Activated CD8-positive, alpha-beta memory T cell treated with anti-CD3 and anti-CD28 coated beads for 24 hours (primary cell): ENCODE data around the gene ZFP36L1.

ENCODE experiments used
- DNase-seq: peaks from one replicate; pipeline ENCODE4 v3.0.0-alpha.2; 2020

The ZFP36L1 gene

DNA sequence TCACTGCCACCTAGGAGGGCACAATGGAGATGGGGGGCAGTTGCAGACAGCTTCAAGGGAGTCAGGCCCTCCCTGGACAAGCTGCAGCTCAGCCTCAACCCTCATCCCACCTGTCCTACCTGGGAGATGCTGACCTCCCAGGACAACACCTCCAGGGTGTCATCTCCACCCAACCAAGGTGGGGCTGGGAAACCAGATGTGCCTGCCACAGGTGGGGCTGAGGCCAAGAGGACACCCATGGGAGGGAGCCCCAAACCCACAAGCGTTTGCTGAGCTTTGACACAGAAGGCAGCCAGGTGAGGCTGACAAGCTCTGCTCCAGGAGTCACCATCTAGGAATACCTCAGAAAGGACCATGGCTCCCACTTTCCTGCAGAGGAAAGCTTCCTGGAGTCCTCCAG, 31.5 kb downstream of the ZFP36L1 start:
- no peak for DNase-seq

DNA sequence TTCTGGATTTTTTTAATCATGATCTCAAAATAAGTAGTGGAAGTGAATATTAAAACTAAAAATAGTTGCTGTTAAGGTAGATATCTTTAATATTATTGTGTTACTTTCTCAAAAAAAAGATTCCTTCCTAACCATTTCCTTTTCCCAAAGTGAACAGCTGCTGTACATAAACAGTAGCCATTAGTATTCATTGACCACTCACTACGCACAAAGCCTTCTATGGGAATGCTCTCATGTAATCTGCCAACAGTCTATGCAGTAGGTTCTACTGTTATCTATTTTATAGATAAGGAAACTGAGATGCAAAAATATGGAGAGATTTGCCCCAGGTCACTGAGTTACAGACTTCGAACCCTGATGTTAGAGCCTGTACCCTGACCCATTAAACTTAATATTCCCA, 32.1 kb downstream of the ZFP36L1 start:
- no peak for DNase-seq

DNA sequence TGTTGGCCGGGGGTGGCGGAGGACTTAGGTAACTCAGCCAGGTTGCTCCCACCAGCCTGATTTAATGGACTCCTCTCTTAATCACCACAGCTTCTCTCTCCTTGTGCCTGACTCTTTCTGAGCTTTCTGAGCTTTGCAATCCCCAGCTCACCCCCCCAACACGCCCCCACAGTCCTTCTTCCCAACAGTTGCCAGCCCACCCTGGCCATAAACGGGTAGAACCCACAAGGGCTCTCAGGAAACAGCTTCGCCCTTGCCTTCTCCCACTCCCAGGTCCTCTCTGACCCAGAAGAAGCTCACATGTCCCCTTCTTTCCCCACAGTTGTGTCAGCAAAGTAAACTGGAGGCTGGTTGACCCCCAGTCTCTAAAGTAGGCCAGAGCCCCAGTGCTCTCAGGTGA, 32.9 kb downstream of the ZFP36L1 start:
- DNase-seq, result no peak

DNA sequence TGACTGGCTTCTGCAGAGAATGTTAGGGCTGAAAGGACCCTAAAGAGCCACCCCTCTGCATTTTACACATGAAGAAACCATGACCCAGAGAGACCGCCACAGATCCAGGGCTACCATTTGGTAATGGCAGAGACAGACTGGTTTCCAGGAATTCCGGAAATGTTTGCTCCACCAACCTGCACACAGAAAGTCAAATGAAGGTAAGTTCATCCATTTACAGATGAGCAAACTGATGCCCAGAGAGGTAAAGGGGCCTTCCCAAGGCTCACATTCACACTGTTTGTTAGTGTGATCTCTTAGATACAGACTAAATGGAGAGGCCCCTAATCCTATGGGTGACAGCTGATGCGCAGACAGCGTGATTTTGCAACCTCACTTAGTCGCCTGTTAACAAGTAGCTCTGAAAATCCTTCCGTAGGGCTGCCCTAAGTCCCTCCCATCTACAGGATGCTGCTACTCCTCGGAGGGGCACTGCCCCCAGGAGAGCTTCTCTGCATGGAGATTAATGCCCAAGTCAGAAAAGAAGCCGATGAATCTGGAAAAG, 33.8 kb downstream of the ZFP36L1 start:
- DNase-seq, result no peak

DNA sequence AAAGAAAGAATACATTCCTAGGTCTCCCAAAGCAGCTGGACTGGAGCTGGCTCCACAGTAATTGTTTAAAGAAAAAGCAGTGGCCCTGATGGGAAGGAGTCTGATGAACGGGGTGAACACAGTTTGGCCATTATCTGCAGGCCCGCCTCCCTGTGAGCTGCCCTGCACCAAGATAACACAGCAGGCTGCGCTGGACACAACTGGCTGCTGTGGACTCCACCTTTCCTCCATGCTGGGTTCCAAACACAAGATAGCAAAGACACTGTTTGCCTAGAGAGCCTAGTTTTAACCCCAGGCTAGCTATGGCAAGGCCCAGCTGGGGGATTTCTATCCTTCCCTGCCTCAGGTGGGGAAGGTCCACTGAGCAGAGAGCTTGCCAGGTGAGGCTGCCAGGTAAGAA, 34.6 kb downstream of the ZFP36L1 start:
- DNase-seq, result no peak

DNA sequence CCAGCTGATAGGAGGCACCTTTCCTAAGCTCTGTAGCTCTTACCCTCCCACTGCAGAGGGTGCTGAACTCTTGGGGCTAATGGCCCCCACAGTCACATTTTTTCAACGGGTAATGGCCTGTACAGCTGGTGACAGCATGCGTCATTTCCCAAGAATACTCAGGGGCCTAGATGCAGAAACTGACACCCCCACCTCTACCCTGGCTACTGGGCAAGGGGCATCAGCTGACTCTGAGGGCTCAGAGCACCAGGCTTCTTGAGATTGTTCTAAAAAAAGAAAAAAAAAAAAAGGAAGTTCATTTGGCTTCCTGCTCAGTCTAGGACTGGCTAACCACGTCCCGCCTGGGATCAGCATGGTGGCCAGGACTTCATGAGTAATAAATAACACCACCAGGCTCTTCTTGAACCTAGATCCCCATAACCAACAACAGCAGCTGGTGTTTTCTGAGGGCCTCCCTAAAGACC, 35.2 kb downstream of the ZFP36L1 start:
- no peak for DNase-seq

DNA sequence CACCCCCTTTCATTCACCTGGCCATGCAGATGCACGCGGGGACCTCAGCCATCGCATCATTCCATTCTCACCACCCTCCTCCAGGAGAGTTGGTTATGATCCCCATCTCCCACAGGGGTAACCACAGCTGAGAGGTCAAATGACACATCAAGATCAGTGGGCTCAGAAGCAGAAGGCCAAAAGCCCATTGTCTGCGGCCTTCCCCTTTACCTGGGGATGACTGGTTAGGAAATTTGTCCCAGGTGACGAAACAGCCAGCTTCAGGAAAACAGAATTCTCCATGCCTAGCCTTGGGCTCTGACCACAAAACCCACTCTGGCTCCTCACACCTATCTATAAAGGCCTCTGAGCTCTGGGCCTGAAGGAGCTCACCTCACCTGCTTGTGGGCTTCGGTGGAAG, 36.1 kb downstream of the ZFP36L1 start:
- no peak for DNase-seq

DNA sequence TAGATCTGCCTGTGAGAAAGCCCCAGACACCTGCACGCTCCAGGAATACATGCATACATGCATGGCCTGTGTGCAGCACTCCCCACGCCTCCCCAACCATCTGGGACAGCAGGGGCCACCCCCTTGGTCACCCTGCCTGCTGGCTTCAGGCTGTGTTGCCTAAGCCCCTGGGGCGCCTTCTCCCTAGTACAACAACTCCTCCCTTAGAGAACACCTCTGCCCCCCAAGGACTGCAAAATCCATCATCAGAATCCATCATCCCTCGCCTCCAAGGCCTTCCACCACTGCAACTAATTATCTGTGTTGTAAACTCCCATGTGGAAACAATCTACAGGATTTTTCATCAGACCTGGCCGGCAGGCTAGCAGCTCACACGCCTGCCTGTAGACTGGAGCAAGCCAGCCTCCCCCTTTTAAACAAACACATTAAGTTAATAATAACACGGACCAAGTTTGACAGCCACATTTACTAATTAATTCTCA, 36.8 kb downstream of the ZFP36L1 start:
- DNase-seq, result no peak

DNA sequence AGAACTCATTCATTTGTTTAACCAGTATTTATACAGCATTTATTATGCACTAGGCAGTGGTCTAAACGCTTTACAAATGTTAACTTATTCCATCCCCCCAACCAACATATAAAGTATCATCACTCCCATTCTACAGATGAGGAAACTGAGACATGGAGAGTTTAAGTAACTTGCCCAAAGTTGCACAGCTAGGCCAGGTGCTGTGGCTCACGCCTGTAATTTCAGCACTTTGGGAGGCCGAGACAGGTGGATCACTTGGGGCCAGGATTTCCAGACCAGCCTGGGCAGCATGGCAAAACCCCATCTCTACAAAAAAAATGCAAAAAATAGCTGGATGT, 37.9 kb downstream of the ZFP36L1 start:
- no peak for DNase-seq

DNA sequence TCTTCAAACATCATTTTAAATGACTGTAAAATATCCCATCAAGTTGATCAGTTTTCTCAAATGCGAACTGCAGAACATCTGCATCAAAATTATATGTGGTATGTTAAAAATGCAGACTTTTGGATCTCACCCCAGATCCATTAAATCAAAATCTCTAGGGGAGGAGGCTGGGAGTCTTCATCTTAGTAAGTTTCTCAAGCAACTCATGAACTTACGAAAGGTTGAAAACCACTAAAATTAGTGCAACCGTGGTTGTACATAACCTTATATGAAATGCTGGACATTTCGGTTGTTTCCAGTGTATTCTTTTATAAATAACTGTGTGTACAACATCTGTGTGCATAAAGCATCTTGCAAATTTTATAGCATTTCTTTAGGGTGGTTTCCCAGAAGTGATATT, 39.2 kb downstream of the ZFP36L1 start:
- no peak for DNase-seq

DNA sequence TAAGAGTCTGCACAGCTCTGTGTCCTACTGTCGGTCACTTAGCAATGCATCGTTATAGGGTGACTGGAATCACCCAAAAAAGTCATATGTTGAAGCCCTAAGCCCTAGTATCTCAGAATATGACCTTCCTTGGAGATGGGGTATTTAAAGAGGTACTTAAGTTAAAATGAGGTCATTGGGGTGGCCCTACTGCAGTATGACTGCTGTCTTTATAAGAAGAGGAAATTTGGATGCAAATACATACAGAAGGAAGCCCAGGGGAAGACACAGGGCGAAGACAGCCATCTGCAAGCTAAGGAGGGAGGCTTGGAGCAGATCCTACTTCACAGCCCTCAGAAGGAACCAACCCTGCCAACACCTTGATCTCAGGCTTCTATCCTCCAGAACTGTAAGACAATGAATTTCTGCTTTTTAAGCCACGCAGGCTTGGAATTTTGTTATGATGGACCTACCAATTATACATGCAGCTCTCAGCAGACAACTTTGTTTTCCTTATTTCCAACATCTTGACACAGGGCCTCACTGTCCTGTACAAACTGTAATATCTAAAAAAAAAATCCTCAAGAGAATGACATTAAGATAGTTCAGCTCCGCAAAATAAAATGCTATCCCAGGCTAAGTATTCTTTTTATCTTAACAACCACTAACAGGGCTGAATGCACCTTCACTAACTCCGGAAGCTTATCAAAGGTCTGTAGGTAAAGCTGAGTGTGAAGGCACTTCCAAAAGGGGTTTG, 40.4 kb downstream of the ZFP36L1 start:
- DNase-seq, result no peak

DNA sequence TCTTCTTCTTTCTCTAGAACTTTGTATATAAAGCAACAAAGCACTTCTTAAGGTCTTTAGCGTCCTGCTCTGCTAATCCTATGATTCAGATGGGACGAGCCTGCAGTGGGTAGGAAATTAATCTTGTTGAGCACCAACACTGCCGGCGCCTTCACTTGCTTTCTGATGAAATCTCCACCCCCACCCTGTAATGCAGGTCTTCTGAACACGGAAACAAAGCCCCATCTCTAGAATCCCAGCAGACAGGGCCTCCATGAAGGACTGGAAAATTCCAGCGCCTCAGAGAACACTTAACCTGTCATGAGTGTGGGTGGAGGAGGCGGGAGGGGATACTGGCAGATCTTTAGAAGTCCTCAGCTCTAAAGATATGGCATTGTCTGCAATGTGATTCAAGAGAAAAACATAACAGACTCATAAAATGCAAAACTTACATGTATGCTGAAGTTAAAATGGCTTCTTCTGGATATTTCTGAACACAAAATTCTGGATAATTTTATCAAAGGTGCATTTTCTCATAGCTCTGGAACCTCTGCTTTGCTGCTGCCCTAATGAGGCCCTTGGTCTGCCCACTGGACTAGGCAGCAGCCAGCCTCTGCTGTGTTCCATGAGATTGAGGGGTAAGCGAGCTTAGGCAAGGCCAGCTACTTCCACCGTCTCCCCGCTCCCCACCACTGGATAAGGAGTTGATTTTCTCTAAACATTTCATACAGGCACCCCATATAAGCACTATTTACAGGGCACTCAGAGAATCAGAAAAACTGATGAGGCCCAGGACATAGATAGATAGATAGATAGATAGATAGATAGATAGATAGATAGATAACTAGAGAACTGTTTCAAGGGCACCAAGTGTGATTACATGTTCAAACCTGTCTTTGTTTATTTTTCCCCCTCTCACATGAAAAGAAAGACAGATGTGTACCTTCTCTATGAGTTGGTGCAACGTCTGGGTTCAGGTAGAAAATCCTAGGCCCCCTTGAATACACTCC, 43.1 kb downstream of the ZFP36L1 start:
- no peak for DNase-seq

DNA sequence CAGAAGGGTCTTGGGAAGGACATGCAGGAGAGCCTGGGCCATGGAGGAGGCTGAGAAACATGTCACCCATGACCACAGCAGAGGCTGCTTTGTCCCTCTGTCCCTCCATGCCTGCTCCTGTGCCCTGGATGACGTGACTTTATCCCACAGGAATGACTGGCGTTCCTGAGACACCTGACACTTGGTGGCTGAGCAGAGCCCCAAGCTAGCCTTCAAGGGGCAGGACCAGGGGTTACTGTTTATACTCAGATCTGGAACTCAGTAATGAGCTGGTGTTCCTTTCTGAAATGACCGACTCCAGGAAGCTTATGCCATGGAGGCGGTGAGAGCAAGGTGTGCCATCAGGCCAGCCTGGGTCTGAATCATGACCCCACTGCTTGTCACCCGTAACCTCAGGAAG, 44.2 kb downstream of the ZFP36L1 start:
- DNase-seq, result no peak

DNA sequence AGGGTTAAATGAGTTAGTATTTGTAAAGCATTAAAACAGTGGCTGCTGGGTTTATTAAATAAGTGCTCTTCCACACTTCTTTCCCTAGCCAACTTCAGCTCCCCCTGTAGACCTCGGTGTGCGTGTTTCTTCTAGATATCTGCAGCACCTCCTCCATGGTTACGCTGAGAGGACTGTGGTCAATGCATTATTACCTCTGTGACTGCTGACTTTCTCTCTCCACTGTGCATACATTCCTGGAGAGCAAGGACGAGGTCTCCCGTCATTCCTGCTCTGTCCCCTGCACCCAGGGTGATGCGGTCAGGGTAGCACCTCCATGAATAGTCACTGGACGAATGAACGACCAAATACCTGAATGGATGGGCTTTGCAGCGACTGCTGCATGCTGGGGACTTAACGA, 44.6 kb downstream of the ZFP36L1 start:
- no peak for DNase-seq

DNA sequence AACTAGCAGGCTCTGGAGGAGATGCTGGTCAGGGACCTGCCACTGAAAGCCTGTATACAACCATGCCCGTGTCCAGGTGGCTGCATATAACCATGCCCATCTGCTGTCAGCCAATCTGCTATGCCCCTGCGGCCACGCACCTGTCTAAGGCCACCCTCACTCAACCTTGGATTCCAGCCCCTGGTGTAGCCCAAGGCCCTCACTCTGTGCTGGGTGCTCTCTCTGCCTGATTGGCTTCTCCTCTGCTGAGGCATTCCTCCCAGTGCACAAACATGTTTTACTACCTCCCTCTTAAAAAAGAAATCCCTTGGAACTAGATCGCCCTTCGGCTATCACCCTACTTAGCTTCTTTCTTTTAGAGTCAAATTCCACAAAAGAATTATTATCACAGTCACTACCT, 45.5 kb downstream of the ZFP36L1 start:
- no peak for DNase-seq

DNA sequence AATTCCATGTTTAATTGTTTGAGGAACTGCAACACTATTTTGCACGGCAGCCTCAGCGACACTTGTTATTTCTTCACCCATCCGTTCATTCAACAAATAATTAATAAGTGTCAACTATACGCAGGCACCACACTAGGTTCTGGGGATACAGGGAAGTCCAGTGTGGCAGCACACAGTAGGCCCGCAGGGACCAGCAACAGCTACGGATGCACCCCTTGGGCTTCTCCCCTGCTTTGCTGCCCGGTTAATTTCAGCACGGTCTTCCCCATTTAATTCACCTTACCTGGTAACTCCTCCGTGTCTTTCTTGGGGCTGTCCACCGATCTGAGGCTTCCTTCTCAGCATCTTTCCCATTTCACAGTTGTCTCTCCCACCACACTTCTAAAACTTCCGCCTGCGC, 48.3 kb downstream of the ZFP36L1 start:
- no peak for DNase-seq

DNA sequence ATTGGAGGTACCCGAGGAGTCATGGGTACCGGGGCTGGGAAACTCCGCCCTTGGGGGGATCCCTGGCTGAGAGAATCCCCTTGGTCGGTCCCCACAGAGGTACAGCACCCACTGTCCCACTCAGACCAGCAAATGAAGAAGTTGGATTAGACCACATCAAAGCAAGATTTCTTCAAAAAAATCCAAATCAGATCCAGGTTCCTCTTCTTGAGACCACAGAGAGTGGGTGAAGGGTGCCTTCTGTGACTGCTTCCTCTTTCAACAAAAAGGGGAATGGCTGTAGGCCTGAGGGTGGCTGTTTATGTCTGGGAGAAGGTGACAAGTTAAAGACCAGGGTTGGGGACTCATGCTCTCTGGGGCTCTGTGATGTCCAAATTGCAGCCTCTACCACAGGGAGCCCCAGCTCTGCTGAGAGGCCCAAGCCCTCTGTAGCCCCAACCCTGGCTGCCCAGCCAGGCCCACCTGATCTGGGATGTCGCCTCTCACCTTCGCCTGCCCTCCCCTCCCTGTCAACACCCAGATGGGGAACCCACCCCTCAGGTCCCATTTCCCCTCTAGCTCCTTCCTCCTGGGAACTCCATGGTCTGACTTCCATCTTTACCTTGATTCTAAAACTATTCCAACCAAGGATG, 50.9 kb downstream of the ZFP36L1 start:
- DNase-seq, result no peak

DNA sequence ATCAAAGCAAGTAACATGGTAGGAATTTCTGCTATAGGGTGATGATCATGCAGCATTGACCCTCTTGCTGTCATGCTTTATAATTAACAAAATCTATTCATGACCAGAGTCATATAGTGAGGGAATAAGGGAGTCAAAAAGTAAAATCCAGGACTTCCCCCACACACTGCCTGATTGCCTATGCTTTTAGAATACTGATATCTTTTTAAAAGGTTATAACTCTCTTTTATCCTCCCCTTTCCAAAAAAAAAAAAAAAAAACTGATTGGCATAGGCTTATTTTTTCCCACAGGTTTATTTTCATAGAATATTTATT, 51.4 kb downstream of the ZFP36L1 start:
- no peak for DNase-seq

DNA sequence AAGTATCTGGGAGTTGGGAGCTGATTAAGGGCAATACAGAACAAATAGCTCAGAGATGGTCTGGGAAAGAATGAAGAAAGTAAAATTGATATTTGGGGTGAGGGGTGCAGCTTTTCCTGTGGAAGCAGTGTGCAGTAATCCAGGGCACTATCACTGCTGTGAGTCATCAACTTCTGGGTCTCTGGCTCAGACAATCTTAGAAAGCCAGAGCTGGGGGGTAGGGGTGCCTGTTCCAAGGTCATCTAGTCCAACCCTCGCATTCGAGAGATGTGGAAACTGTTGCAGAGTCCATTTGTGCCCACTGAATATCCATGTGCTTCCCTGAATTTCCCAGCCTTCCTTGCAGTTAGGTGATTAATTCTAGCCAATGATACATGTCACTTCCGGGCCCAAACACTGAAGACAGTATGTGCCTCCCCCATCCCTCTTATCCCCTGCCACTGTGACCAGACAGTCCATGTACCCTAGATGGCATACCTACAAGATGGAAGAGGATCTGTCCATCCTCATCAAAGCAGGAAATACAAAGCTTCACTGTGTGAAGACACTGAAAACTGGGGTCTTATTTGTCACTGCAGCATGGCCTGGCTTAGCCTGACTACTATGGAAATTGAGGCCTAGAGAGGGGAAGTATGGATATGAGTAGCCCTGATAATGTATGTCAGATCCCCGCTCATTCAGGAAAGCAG, 51.9 kb downstream of the ZFP36L1 start:
- no peak for DNase-seq

DNA sequence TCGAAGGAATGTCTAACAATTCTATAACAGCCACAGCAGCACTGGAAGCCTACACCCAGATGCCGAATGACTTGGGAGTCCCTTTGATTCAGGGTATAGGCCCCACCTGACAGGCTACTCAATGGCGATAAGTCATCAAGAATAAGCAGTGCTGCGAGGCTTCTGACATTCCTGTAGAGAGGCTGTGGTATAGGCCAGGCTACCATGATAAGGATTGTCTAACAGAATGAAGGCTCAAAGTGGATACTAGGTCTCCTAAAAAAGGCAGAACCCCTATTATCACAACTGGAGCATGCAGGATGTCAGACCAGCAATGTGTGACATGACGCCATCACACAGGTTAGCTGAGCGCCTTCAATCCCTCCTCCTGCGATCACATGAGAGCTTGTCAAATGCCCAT, 53.2 kb downstream of the ZFP36L1 start:
- no peak for DNase-seq

DNA sequence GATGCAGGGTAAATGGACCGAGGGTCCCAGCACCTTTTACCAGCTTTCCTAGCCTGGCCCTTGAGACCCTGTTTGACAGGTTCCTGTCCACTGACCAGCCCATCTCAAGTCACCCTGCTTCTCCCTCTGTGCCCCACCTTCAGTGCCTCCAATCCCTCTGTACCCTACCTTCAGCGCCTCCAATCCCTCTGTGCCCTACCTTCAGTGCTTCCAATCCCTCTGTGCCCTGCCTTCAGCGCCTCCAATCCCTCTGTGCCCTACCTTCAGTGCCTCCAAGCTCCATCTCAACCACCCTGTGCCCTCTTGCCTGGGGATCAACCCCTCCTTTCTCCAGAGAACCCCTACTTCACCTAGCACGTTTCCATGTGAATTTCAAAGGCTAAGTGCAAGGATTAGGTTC, 54.3 kb downstream of the ZFP36L1 start:
- DNase-seq, result no peak
